SK-N-SH treated with all-trans-retinoic acid at 6 μM for 48 hours (cell line): ENCODE measurements around the gene TAS1R1.

Experiments
- ATAC-seq: fragments of 200-7000 bp; cut with Tn5 transposase; 3 replicates; pipeline ENCODE4 v1.9.1; 2020; ENCODE audit warnings: mild to moderate bottlenecking, moderate library complexity
- ARNTL ChIP-seq: fragments of 450-650 bp; formaldehyde crosslinking; IDR thresholded peaks from 2 replicates; pipeline ENCODE4 v1.5.0; 2020; ENCODE audit warnings: low read depth, mild to moderate bottlenecking, moderate library complexity, borderline replicate concordance
- BACH2 ChIP-seq: fragments of 250-450 bp; sonication (Bioruptor Pico); IDR thresholded peaks from 2 replicates; pipeline ENCODE4 v1.9.0; 2021; ENCODE audit warnings: mild to moderate bottlenecking, borderline replicate concordance
- CSDC2 ChIP-seq: fragments of 250-450 bp; sonication (Bioruptor Pico); IDR thresholded peaks from 2 replicates; pipeline ENCODE4 v1.5.0; 2020; ENCODE audit warnings: mild to moderate bottlenecking, moderate library complexity
- ESRRG ChIP-seq: fragments of 250-450 bp; sonication (Bioruptor Pico); IDR thresholded peaks from 2 replicates; pipeline ENCODE4 v1.6.1; 2021; ENCODE audit warnings: mild to moderate bottlenecking
- ISL1 ChIP-seq: fragments of 250-450 bp; sonication (Bioruptor Pico); IDR thresholded peaks from 2 replicates; pipeline ENCODE4 v2.1.2; 2022; ENCODE audit warnings: mild to moderate bottlenecking, moderate library complexity
- OSR1 ChIP-seq: fragments of 250-450 bp; sonication (Bioruptor Pico); IDR thresholded peaks from 2 replicates; pipeline ENCODE4 v1.8.0; 2022; ENCODE audit warnings: moderate library complexity, mild to moderate bottlenecking, inconsistent platforms
- POU6F1 ChIP-seq: fragments of 250-450 bp; sonication (Bioruptor Pico); IDR thresholded peaks from 2 replicates; pipeline ENCODE4 v1.8.0; 2021; ENCODE audit warnings: low read depth, mild to moderate bottlenecking, moderate library complexity, borderline replicate concordance
- PPARA ChIP-seq: fragments of 250-450 bp; sonication (Bioruptor Pico); IDR thresholded peaks from 2 replicates; pipeline ENCODE4 v1.5.0; 2020; ENCODE audit warnings: mild to moderate bottlenecking, borderline replicate concordance
- SNAI2 ChIP-seq: fragments of 250-450 bp; sonication (Bioruptor Pico); IDR thresholded peaks from 2 replicates; pipeline ENCODE4 v1.5.0; 2020; ENCODE audit warnings: mild to moderate bottlenecking, moderate library complexity
- TCF4 ChIP-seq: fragments of 250-450 bp; sonication (Bioruptor Pico); IDR thresholded peaks from 2 replicates; pipeline ENCODE4 v1.8.0; 2021; ENCODE audit warnings: mild to moderate bottlenecking, moderate library complexity, borderline replicate concordance
- ZC3H10 ChIP-seq: fragments of 250-450 bp; sonication (Bioruptor Pico); IDR thresholded peaks from 2 replicates; pipeline ENCODE4 v1.5.1; 2021; ENCODE audit warnings: mild to moderate bottlenecking, moderate library complexity
- ZFP30 ChIP-seq: fragments of 450-650 bp; formaldehyde crosslinking; IDR thresholded peaks from 2 replicates; pipeline ENCODE4 v1.5.0; 2022; ENCODE audit warnings: mild to moderate bottlenecking, moderate library complexity
- ZNF70 ChIP-seq: fragments of 450-650 bp; formaldehyde crosslinking; IDR thresholded peaks from 2 replicates; pipeline ENCODE4 v1.5.0; 2020; ENCODE audit warnings: mild to moderate bottlenecking, moderate library complexity
- ZNF8 ChIP-seq: fragments of 450-650 bp; formaldehyde crosslinking; IDR thresholded peaks from 2 replicates; pipeline ENCODE4 v1.5.0; 2020; ENCODE audit warnings: mild to moderate bottlenecking, moderate library complexity
- TF ChIP-seq, protein P1 (sequence below): fragments of 250-450 bp; sonication (Bioruptor Pico); IDR thresholded peaks from 2 replicates; pipeline ENCODE4 v1.5.0; 2020; ENCODE audit warnings: mild to moderate bottlenecking, moderate library complexity
- TF ChIP-seq, protein P2 (sequence below): fragments of 250-450 bp; sonication (Bioruptor Pico); IDR thresholded peaks from 2 replicates; pipeline ENCODE4 v1.5.1; 2021; ENCODE audit warnings: mild to moderate bottlenecking, moderate library complexity
- TF ChIP-seq, protein P3 (sequence below): fragments of 250-450 bp; sonication (Bioruptor Pico); IDR thresholded peaks from 2 replicates; pipeline ENCODE4 v1.8.0; 2020; ENCODE audit warnings: mild to moderate bottlenecking, moderate library complexity, borderline replicate concordance

Gene TAS1R1

DNA sequence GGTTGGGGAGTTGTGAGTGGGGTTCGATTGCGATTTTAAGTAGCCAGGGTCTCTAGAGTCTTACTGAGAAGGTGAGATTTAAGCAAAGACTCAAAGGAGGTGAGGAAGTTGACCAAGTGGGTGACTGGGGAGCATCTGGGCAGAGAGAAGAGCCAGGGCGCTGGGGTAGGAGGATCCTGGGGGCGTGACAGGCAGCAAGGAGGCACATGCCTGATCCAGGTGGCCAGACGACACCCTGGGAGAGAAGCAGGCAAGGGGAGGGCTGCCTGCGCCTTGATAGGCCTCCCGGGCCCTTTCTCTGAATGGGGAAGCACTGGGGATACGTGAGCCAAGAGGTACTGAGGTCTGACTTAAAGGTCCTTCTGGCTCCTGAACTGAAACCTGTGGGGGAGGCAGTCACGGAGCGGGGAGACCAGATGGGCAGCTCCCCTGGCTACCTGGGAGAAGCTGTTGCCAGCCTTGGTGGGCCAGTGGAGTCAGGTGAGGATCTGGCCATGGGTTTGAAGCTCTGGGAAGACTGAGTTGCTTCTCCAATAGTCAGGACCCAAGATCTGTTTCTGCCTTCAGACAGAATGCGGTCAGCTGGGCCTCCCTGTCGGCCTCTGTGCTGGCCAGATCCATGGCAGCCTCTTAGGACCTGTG lies 30.1 kb downstream of the TAS1R1 start (continued):
- TF ChIP-seq, protein P1, sequence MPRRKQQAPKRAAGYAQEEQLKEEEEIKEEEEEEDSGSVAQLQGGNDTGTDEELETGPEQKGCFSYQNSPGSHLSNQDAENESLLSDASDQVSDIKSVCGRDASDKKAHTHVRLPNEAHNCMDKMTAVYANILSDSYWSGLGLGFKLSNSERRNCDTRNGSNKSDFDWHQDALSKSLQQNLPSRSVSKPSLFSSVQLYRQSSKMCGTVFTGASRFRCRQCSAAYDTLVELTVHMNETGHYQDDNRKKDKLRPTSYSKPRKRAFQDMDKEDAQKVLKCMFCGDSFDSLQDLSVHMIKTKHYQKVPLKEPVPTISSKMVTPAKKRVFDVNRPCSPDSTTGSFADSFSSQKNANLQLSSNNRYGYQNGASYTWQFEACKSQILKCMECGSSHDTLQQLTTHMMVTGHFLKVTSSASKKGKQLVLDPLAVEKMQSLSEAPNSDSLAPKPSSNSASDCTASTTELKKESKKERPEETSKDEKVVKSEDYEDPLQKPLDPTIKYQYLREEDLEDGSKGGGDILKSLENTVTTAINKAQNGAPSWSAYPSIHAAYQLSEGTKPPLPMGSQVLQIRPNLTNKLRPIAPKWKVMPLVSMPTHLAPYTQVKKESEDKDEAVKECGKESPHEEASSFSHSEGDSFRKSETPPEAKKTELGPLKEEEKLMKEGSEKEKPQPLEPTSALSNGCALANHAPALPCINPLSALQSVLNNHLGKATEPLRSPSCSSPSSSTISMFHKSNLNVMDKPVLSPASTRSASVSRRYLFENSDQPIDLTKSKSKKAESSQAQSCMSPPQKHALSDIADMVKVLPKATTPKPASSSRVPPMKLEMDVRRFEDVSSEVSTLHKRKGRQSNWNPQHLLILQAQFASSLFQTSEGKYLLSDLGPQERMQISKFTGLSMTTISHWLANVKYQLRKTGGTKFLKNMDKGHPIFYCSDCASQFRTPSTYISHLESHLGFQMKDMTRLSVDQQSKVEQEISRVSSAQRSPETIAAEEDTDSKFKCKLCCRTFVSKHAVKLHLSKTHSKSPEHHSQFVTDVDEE (CRISPR knock-in tag), result no peak
- TF ChIP-seq ZNF70, result no peak

GRCh38 chr1:6585841-6586240 lies 30.7 kb downstream of the TAS1R1 start:
- ATAC-seq, result no peak
- TF ChIP-seq BACH2 (CRISPR knock-in tag) (no peak), ESRRG (CRISPR knock-in tag) (no peak), ISL1 (no peak), CSDC2 (CRISPR knock-in tag) (no peak), ZFP30 (CRISPR knock-in tag) (no peak), TCF4 (CRISPR knock-in tag) (no peak), PPARA (CRISPR knock-in tag) (no peak), ARNTL (CRISPR knock-in tag) (no peak), ZNF8 (no peak), OSR1 (no peak), POU6F1 (CRISPR knock-in tag) (no peak)
- TF ChIP-seq, protein P2, sequence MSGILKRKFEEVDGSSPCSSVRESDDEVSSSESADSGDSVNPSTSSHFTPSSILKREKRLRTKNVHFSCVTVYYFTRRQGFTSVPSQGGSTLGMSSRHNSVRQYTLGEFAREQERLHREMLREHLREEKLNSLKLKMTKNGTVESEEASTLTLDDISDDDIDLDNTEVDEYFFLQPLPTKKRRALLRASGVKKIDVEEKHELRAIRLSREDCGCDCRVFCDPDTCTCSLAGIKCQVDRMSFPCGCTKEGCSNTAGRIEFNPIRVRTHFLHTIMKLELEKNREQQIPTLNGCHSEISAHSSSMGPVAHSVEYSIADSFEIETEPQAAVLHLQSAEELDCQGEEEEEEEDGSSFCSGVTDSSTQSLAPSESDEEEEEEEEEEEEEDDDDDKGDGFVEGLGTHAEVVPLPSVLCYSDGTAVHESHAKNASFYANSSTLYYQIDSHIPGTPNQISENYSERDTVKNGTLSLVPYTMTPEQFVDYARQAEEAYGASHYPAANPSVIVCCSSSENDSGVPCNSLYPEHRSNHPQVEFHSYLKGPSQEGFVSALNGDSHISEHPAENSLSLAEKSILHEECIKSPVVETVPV (CRISPR knock-in tag), result no peak
- TF ChIP-seq, protein P1 (CRISPR knock-in tag), result no peak
- TF ChIP-seq, protein P3, sequence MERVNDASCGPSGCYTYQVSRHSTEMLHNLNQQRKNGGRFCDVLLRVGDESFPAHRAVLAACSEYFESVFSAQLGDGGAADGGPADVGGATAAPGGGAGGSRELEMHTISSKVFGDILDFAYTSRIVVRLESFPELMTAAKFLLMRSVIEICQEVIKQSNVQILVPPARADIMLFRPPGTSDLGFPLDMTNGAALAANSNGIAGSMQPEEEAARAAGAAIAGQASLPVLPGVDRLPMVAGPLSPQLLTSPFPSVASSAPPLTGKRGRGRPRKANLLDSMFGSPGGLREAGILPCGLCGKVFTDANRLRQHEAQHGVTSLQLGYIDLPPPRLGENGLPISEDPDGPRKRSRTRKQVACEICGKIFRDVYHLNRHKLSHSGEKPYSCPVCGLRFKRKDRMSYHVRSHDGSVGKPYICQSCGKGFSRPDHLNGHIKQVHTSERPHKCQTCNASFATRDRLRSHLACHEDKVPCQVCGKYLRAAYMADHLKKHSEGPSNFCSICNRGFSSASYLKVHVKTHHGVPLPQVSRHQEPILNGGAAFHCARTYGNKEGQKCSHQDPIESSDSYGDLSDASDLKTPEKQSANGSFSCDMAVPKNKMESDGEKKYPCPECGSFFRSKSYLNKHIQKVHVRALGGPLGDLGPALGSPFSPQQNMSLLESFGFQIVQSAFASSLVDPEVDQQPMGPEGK, result no peak

DNA sequence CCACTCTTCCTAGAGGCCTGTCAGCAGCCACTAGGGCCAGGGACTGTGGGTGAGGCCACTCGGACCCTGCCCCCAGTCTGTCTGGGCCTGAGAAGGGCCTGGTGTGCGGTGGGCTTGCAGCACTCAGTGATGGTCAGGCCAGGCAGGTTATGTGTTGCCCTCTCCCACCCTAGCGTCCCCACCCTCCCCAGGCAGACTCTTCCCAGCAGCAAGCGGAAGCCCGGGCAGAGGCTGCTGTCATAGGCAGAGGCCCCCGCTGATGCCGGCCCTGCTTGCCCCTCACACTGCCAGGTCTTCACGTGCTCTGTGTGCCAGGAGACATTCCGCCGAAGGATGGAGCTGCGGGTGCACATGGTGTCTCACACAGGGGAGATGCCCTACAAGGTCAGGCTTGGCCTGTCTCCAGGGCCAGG lies 31.3 kb downstream of the TAS1R1 start:
- TF ChIP-seq SNAI2 (CRISPR knock-in tag) (no peak), ZC3H10 (CRISPR knock-in tag) (no peak), BACH2 (CRISPR knock-in tag) (no peak), ZNF70 (no peak)
- ATAC-seq, result no peak; the same call in 2 of the 3 replicates
